A549 (cell line): ENCODE data around the gene ZNF428. TPM values are rescaled to one million over a fixed set of nuclear protein-coding genes. Genes with fewer than 3 reads are reported as not detected.

Source experiments
- ATAC-seq, 2 experiments: fragments of 200-7000 bp in 1 of 2; fragments of >200 bp in 1 of 2; cut with Nextera tagmentation in 1 of 2; cut with Tn5 transposase in 1 of 2; 3 replicates each; pipeline versions ENCODE4 v1.8.0 to v1.9.1; 2018 to 2020; ENCODE audit warnings: mild to moderate bottlenecking in 1 of 2, moderate library complexity in 1 of 2
- CTCF ChIA-PET: fragments of 300-600 bp; sonication (Branson Sonifier 250); formaldehyde crosslinking; extraction: SDS; loops from one replicate; lab custom pipeline; 2021; ENCODE audit warnings: antibody characterized with exemption, inconsistent platforms; lab: Yijun Ruan, JAX
- POLR2A ChIA-PET: fragments of 350-600 bp; formaldehyde crosslinking; extraction: SDS; loops from one replicate; lab custom pipeline; 2021; ENCODE audit warnings: antibody characterized with exemption, inconsistent platforms; lab: Yijun Ruan, JAX
- DNase-seq, 2 experiments: peaks; one replicate each; pipeline versions ENCODE4 v3.0.0 to v3.0.0-alpha.2; 2011 to 2016; ENCODE audit warnings: low read depth in 1 of 2, low spot score in 1 of 2
- FAIRE-seq: peaks from 2 replicates; lab custom pipeline; 2011; peaks lifted over from hg19 to GRCh38; lab: Jason Lieb, UNC
- H3K27ac ChIP-seq, 2 experiments: fragments of >200 bp; sonication (Bioruptor Twin); formaldehyde crosslinking; 3 replicates each; pipeline ENCODE4 v1.5.1; 2016 to 2017
- H3K4me1 ChIP-seq: fragments of >200 bp; sonication (Bioruptor Twin); formaldehyde crosslinking; 3 replicates; pipeline ENCODE4 v1.6.1; 2016
- H3K4me2 ChIP-seq: fragments of >200 bp; sonication (Bioruptor Twin); formaldehyde crosslinking; 3 replicates; pipeline ENCODE4 v1.6.1; 2016
- H3K4me3 ChIP-seq: fragments of >200 bp; sonication (Bioruptor Twin); formaldehyde crosslinking; 3 replicates; pipeline ENCODE4 v1.5.1; 2016
- H3K9me3 ChIP-seq: fragments of >200 bp; sonication (Bioruptor Twin); formaldehyde crosslinking; 3 replicates; pipeline ENCODE4 v1.6.1; 2016
- CBX2 ChIP-seq: fragments of 200-600 bp; sonication (generic); IDR thresholded peaks from 2 replicates; pipeline ENCODE4 v1.6.1; 2016; ENCODE audit warnings: low read depth, mild to moderate bottlenecking, borderline replicate concordance
- CBX8 ChIP-seq: fragments of 200-600 bp; sonication (generic); IDR thresholded peaks from 2 replicates; pipeline ENCODE4 v1.6.1; 2016
- CHD2 ChIP-seq: fragments of 150-350 bp; IDR thresholded peaks from 2 replicates; pipeline ENCODE4 v1.6.1; 2014; ENCODE audit warnings: low read length; ENCODE audit not compliant: partially characterized antibody
- EHF ChIP-seq: fragments of 250-450 bp; sonication (Bioruptor Pico); IDR thresholded peaks from 2 replicates; pipeline ENCODE4 v1.5.0; 2020; ENCODE audit warnings: mild to moderate bottlenecking
- FOSL2 ChIP-seq, 2 experiments: fragments of 450-650 bp in 1 of 2; fragments of >200 bp in 1 of 2; sonication (Bioruptor Twin) in 1 of 2; formaldehyde crosslinking; IDR thresholded peaks; 2 replicates each; pipeline versions ENCODE4 v1.5.0 to v1.6.1; 2016 to 2020; ENCODE audit warnings: mild to moderate bottlenecking in 1 of 2, moderate library complexity in 1 of 2
- GATA3 ChIP-seq: IDR thresholded peaks from 2 replicates; pipeline ENCODE4 v1.6.1; 2012; ENCODE audit warnings: borderline replicate concordance
- HDAC2 ChIP-seq: fragments of 200-600 bp; sonication (generic); IDR thresholded peaks from 2 replicates; pipeline ENCODE4 v1.6.1; 2016
- HEYL ChIP-seq: fragments of 250-450 bp; sonication (Bioruptor Pico); IDR thresholded peaks from 2 replicates; pipeline ENCODE4 v1.8.0; 2021; ENCODE audit warnings: mild to moderate bottlenecking, moderate library complexity
- NR3C1 ChIP-seq: fragments of >200 bp; sonication (Bioruptor Twin); formaldehyde crosslinking; IDR thresholded peaks from 3 replicates; pipeline ENCODE4 v1.6.1; 2017
- POLR2A ChIP-seq: IDR thresholded peaks from 2 replicates; pipeline ENCODE4 v1.6.1; 2012; ENCODE audit warnings: mild to moderate bottlenecking, low read length
- POLR2AphosphoS2 ChIP-seq: conservative IDR thresholded peaks from 2 replicates; pipeline ENCODE4 v1.6.1; 2012; ENCODE audit warnings: low read length, improper control_type of control experiment, inconsistent platforms
- RAD21 ChIP-seq, 2 experiments: fragments of >200 bp in 1 of 2; sonication (Bioruptor Twin) in 1 of 2; formaldehyde crosslinking in 1 of 2; IDR thresholded peaks in 1 of 2; conservative IDR thresholded peaks in 1 of 2; 2 replicates in 1 of 2; 3 replicates in 1 of 2; pipeline ENCODE4 v1.6.1; 2012 to 2018; ENCODE audit warnings: inconsistent platforms in 1 of 2
- RARB ChIP-seq: fragments of 250-450 bp; sonication (Bioruptor Pico); IDR thresholded peaks from 2 replicates; pipeline ENCODE4 v1.8.0; 2021; ENCODE audit warnings: mild to moderate bottlenecking, moderate library complexity
- ZSCAN20 ChIP-seq: fragments of 250-450 bp; sonication (Bioruptor Pico); IDR thresholded peaks from 2 replicates; pipeline ENCODE4 v1.8.0; 2022; ENCODE audit warnings: mild to moderate bottlenecking, moderate library complexity
- WGBS: methylation state at CpG from one replicate; pipeline ENCODE4 v1.1.6; 2017; ENCODE audit errors: missing lambda C conversion rate; 5-methylcytosine and 5-hydroxymethylcytosine counted together
- polyA plus RNA-seq, 4 experiments: library from polyadenylated mRNA; depleted of rRNA in 3 of 4; stranded (reverse); fragments of >200 nt; fragmentation: RNase III in 1 of 4; extraction: RNeasy Plus Mini Kit Qiagen cat#74134 plus additional on column Dnase treatment in 1 of 4; gene quantifications; 2 replicates in 3 of 4; 3 replicates in 1 of 4; pipeline ENCODE4 v1.2.3, GENCODE V29; 2011 to 2017
- TF ChIP-seq, protein P1 (sequence below): IDR thresholded peaks from 2 replicates; pipeline ENCODE4 v1.6.1; 2012; ENCODE audit warnings: low read depth, borderline replicate concordance
- TF ChIP-seq, protein P2 (sequence below): fragments of 150-350 bp; IDR thresholded peaks from 2 replicates; pipeline ENCODE4 v1.6.1; 2014; ENCODE audit warnings: low read depth, mild to moderate bottlenecking, low read length
- TF ChIP-seq, protein P3 (sequence below): fragments of 200-600 bp; sonication (generic); IDR thresholded peaks from 2 replicates; pipeline ENCODE4 v1.6.1; 2016; ENCODE audit warnings: antibody characterized with exemption, mild to moderate bottlenecking, moderate library complexity
- TF ChIP-seq, protein P4 (sequence below): IDR thresholded peaks from 2 replicates; pipeline ENCODE4 v1.6.1; 2012
- TF ChIP-seq, protein P5 (sequence below): fragments of 250-450 bp; sonication (Bioruptor Pico); IDR thresholded peaks from 2 replicates; pipeline ENCODE4 v1.5.0; 2020; ENCODE audit warnings: low read depth, mild to moderate bottlenecking, moderate library complexity
- TF ChIP-seq, protein P6 (sequence below): fragments of 450-650 bp; IDR thresholded peaks from 2 replicates; pipeline ENCODE4 v1.6.1; 2014; ENCODE audit warnings: antibody characterized with exemption

ZNF428 gene
- polyA plus RNA-seq, 2 of the 4 experiments (the other 2 are of a cell fraction) = 22.9 to 52.4 TPM

DNA sequence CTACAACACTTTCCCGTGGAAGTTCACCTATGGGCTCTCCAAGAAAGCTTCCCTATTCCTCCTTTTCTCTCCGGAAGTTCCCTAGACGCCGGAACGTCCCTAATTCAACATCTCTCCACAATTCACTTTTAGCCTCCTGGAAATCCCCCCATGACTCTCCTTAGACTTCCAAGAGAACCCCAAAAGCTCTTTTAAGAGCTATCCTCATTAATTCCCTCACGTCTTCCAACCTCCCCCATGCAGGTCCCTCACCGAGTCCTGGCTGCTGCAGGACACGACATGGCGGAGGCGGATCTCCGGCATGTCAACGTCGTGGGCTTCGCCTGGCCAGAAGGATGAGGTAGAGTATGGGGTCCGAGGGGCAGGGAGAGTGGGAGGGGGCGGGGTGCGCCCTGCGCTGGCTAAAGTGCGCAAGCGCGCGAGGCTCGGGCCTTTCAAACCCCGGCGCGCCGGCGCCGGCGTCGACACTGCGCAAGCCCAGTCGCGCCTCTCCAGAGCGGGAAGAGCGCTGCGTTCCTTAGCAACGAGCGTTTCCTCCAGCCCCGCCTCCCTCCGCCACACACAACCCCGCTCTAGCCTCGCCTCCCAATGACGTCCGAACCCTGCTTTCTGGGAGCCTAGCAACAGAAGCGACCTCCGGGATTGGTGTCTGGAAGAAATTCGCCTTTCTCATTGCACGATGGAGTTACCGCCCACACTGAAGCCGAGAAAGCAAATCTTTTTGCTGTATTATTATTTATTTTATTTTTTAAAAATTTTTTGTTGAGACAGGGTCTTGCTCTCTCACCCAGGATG is 44.1 kb downstream of the ZNF428 start, which contains the start of the genes PINLYP and XRCC1 (continued):
- TF ChIP-seq, protein P1, sequence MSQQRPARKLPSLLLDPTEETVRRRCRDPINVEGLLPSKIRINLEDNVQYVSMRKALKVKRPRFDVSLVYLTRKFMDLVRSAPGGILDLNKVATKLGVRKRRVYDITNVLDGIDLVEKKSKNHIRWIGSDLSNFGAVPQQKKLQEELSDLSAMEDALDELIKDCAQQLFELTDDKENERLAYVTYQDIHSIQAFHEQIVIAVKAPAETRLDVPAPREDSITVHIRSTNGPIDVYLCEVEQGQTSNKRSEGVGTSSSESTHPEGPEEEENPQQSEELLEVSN = peak; percentile 65; the same call in 1 of the 2 replicates
- TF ChIP-seq, protein P2, sequence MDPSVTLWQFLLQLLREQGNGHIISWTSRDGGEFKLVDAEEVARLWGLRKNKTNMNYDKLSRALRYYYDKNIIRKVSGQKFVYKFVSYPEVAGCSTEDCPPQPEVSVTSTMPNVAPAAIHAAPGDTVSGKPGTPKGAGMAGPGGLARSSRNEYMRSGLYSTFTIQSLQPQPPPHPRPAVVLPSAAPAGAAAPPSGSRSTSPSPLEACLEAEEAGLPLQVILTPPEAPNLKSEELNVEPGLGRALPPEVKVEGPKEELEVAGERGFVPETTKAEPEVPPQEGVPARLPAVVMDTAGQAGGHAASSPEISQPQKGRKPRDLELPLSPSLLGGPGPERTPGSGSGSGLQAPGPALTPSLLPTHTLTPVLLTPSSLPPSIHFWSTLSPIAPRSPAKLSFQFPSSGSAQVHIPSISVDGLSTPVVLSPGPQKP = no peak
- peak; percentile 52 for TF ChIP-seq POLR2A
- no peak for TF ChIP-seq CHD2
- TF ChIP-seq HDAC2 = 0 out of 2 replicates have a peak, but pooled peaks have one; percentile 38
- TF ChIP-seq, protein P3, sequence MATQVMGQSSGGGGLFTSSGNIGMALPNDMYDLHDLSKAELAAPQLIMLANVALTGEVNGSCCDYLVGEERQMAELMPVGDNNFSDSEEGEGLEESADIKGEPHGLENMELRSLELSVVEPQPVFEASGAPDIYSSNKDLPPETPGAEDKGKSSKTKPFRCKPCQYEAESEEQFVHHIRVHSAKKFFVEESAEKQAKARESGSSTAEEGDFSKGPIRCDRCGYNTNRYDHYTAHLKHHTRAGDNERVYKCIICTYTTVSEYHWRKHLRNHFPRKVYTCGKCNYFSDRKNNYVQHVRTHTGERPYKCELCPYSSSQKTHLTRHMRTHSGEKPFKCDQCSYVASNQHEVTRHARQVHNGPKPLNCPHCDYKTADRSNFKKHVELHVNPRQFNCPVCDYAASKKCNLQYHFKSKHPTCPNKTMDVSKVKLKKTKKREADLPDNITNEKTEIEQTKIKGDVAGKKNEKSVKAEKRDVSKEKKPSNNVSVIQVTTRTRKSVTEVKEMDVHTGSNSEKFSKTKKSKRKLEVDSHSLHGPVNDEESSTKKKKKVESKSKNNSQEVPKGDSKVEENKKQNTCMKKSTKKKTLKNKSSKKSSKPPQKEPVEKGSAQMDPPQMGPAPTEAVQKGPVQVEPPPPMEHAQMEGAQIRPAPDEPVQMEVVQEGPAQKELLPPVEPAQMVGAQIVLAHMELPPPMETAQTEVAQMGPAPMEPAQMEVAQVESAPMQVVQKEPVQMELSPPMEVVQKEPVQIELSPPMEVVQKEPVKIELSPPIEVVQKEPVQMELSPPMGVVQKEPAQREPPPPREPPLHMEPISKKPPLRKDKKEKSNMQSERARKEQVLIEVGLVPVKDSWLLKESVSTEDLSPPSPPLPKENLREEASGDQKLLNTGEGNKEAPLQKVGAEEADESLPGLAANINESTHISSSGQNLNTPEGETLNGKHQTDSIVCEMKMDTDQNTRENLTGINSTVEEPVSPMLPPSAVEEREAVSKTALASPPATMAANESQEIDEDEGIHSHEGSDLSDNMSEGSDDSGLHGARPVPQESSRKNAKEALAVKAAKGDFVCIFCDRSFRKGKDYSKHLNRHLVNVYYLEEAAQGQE = no peak
- no peak for TF ChIP-seq RAD21 (conservative IDR thresholded peaks at IDR 0.05 in 1 of 2, IDR thresholded peaks at IDR 0.05 in 1 of 2)
- no peak for TF ChIP-seq HEYL
- no peak for TF ChIP-seq NR3C1
- TF ChIP-seq RARB (CRISPR knock-in tag) = no peak

DNA sequence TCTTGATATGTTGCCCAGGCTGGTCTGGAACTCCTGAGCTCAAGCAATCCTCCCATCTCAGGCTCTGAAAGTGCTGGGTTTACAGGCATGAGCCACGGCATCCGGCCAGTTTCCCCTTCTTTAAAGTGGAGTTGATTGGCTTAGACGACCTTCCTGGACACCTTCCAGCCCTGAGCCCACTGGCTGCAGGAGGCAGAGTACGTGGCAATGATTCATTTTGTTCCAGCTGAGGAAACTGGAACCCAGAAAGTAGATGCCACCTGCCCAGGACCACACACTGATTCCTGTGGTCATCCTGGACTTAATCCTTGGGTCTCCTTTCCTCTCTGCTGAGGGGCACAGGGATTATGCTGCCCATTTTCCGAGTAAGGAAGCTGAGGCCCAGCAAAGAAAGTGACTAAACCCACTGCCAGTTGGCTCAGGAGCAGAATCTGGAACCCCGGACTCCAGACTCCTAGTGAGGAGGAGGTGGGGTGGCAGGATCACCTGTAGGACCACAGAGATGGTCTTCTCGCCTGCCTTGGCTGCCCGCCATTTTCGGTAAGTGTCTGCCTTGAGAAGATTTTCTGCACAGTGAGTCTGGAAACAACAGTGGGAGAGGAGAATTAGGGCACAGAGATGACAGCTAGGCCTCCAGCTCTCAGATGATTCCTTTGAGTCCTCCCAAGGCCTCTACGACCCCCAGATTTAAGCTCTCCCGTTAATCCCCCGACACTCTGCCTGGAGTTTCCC is 44.8 kb downstream of the ZNF428 start:
- FAIRE-seq (no peak), DNase-seq (no peak), ATAC-seq (no peak; a peak in 1 of 6 replicates)
- ChIA-PET CTCF (interaction anchor here (0.6 to 3.0 kb wide), 11 partner anchors 9 to 1140 kb away, joined by 3 to 24 read pairs (median 4); no protein-coding TSS in a partner anchor), POLR2A (interaction anchor here (1.2 to 2.4 kb wide), 4 partner anchors 10 to 42 kb away, joined by 3 to 17 read pairs (median 6); partner anchors contain the start of genes IRGQ, ZNF575 and ZNF576)
- TF ChIP-seq FOSL2 (IDR thresholded peaks at IDR 0.05) = no peak
- TF ChIP-seq FOSL2 (CRISPR knock-in tag; IDR thresholded peaks at IDR 0.05) = no peak
- TF ChIP-seq, protein P4, sequence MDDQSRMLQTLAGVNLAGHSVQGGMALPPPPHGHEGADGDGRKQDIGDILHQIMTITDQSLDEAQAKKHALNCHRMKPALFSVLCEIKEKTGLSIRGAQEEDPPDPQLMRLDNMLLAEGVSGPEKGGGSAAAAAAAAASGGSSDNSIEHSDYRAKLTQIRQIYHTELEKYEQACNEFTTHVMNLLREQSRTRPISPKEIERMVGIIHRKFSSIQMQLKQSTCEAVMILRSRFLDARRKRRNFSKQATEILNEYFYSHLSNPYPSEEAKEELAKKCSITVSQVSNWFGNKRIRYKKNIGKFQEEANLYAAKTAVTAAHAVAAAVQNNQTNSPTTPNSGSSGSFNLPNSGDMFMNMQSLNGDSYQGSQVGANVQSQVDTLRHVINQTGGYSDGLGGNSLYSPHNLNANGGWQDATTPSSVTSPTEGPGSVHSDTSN = no peak
- Histone ChIP-seq H3K4me2 (peak overlapping the region; percentile 95), H3K4me3 (peak overlapping the region; percentile 84), H3K9me3 (no peaks in the 10 kb centered on the region), H3K4me1 (peaks cover 11% of the 10 kb centered on the region), H3K27ac (peak overlapping the region; percentile 91)
- WGBS = 29% methylated on average over 12 of the region's 12 CpGs

DNA sequence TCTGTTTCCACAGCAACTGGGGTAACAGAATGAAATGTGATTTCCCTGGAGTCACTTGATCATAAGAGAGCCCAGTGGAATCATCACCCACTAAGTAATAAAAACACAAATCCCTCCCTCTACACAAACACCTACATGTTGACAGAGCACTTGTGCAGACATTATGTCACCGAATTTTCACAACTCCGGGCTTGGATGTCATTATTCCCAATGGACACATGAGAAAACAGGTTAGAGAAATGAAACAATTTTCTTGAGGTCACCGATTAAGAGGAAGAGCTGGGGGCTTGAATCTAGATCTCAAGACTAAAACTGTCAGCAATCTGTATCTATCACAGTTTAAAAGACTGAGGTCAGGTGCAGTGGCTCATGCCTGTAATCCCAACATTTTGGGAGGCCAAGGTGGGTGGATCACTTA is 47.2 kb downstream of the ZNF428 start:
- DNase-seq (no peak), FAIRE-seq (no peak), ATAC-seq (no peak)
- WGBS = 47% methylated on average over 3 of the region's 3 CpGs
- H3K4me1 ChIP-seq = peaks cover 11% of the 10 kb centered on the region
- no peak overlapping the region for H3K27ac ChIP-seq
- ChIA-PET POLR2A (no interaction called here), CTCF (interaction anchor here (0.6 to 10.2 kb wide), 5 partner anchors 11 to 213 kb away, joined by 3 to 69 read pairs (median 6); no protein-coding TSS in a partner anchor)
- no peak overlapping the region for H3K4me2 ChIP-seq
- no peak overlapping the region for H3K4me3 ChIP-seq
- H3K9me3 ChIP-seq = no peaks in the 10 kb centered on the region
- TF ChIP-seq ZSCAN20 (CRISPR knock-in tag) = no peak
- TF ChIP-seq EHF (CRISPR knock-in tag) = no peak
- TF ChIP-seq CBX2 = no peak
- TF ChIP-seq, protein P5, sequence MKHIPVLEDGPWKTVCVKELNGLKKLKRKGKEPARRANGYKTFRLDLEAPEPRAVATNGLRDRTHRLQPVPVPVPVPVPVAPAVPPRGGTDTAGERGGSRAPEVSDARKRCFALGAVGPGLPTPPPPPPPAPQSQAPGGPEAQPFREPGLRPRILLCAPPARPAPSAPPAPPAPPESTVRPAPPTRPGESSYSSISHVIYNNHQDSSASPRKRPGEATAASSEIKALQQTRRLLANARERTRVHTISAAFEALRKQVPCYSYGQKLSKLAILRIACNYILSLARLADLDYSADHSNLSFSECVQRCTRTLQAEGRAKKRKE (CRISPR knock-in tag) = no peak
- TF ChIP-seq POLR2AphosphoS2 = no peak
- TF ChIP-seq, protein P6, sequence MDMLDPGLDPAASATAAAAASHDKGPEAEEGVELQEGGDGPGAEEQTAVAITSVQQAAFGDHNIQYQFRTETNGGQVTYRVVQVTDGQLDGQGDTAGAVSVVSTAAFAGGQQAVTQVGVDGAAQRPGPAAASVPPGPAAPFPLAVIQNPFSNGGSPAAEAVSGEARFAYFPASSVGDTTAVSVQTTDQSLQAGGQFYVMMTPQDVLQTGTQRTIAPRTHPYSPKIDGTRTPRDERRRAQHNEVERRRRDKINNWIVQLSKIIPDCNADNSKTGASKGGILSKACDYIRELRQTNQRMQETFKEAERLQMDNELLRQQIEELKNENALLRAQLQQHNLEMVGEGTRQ = no peak
- TF ChIP-seq, protein P2 = no peak
- no peak for TF ChIP-seq CBX8
- TF ChIP-seq GATA3 = no peak
